Effector CD4-positive, alpha-beta T cell (primary cell): ENCODE results near the gene LNPK.
"Not testable (repeated sequence)": the region's sequence is repeated elsewhere in the genome, so short reads cannot be mapped to it uniquely, and the experiment has no call there.

Experiments
- DNase-seq: peaks from one replicate; pipeline ENCODE4 v3.0.0-alpha.2; 2020

The LNPK gene

GRCh38 chr2:175966839-175967238, 35.2 kb downstream of the LNPK start:
- no peak for DNase-seq

- DNase-seq = no peak
These were observed 36.3 kb downstream of the LNPK start for GRCh38 chr2:175965773-175966172.

DNA sequence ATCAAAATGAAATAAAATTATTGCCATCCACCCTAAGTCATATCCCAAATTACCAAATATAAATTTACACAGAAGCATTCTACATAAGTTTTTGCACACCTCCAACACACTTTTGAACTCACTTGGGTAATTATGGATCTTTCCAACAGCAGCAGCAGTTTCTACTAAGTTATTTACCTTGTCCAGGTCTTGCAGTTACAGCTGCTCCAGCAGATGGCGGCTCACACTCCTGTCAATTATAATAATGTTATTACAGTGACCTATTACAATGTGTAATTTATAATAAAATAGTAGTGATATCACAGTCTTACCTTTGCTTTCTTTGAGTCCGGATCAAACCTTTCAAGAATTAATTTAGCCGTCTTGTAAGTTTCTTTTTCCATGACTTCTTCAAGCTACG, 37.9 kb downstream of the LNPK start:
- no peak for DNase-seq

GRCh38 chr2:175963171-175963570, 38.9 kb downstream of the LNPK start:
- DNase-seq = not testable (repeated sequence)

DNA sequence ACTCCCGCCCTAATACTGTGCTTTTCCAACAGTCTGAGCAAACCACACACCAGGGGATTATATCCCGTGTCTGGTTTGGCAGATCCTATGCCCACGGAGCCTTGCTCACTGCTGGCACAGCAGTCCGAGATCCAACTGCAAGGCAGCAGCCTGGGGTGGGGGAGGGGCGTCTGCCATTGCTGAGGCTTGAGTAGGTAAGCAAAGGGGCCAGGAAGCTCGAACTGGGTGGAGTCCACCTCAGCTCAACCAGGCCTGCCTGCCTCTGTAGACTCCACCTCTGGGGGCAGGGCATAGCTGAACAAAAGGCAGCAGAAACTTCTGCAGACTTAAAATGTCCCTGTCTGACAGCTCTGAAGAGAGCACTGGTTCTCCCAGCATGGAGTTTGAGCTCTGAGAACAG, 44.2 kb downstream of the LNPK start:
- no peak for DNase-seq

GRCh38 chr2:175955136-175955535, 46.9 kb downstream of the LNPK start:
- no peak for DNase-seq

- DNase-seq = no peak
These were observed 51.6 kb downstream of the LNPK start for GRCh38 chr2:175950512-175950911.

GRCh38 chr2:175948191-175948590, 53.9 kb downstream of the LNPK start:
- DNase-seq = no peak

GRCh38 chr2:175947073-175947472, 55.0 kb downstream of the LNPK start:
- no peak for DNase-seq

GRCh38 chr2:175941699-175942098, 60.4 kb downstream of the LNPK start:
- DNase-seq = no peak

DNA sequence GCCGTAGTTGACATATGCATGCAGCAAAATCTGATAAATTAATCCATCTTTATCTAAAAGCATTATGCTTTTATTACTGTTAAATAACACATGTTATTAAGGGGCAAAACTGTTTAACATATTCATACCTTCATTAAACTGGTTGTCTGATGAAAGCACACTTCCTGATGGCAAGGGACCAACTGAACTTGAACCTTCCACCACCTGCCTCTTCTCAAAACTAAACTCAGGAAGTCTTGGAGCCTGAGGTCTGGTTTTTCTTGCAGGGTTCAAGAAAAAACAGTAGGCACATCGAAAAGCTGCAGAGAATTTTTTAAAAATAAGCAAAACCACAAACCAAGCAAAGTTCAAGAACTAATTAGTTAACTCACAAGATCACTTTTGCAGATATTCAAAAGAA, 64.9 kb downstream of the LNPK start:
- DNase-seq = no peak

DNA sequence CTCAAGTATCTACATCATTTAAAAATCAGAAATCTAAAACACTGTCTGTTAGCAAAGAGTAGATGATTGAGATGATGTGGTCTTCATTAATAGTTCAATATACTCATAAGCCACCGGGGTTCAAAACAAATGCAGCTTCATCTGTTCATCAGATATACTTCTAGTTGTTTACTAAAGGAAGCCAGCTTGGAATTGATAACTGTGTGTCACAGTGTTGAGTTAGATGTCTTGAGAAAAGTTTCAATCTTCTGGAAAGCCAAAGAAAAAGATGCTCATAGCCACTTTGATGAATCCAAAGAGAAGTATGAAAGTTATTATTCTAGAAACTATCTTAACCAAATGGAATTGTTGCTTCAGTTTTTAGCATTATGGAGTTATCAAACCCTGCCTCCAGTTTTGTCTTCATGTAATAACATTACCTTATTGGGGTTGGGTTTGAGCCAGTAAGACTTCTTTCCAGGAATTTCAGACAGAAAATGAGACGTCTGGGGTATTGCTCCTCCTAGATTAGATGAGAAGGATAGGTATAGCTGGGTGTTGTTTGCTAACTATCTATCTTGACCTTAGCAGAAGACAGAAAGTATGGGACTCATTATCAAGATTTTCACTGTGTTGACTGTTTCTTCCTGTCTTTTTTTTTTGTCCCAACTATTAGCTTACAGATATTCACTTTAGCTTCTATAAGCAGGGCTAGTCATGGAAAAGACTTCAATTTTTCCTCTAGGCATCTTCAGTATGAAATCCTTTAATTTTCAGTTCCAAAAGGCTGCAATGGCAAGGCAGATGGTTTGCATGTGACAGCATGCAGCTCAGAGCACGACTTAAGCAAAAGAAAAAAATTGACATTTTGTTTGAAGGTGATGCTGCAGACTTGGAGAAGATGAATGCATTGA, 66.5 kb downstream of the LNPK start:
- DNase-seq = no peak

- DNase-seq = no peak
These were observed 69.4 kb downstream of the LNPK start for GRCh38 chr2:175932675-175933074.

GRCh38 chr2:175931805-175932204, 70.3 kb downstream of the LNPK start:
- DNase-seq = no peak

DNA sequence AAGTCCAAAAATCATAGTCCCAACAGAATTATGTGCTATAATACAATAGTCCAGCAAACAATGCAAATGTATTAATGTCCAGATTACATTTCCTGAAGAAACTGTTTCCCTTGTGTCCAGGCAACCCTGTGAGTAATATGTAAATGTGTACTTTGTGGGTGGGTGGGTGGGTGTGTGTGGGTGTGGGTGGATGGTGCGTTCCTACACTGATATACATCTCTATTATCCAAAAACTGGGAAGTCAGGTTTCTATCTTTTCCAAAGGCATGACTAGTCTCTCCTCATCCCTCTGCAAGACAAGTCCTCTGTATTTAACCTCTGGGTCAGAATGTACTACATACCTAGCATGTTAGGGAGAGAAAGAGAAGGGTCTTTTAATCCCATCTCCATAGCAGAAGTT, 71.6 kb downstream of the LNPK start:
- DNase-seq = no peak

GRCh38 chr2:175929850-175930249, 72.2 kb downstream of the LNPK start:
- DNase-seq = no peak

GRCh38 chr2:175926272-175926671, 75.8 kb downstream of the LNPK start:
- no peak for DNase-seq

- DNase-seq = no peak
These were observed 79.9 kb downstream of the LNPK start for GRCh38 chr2:175922160-175922559.

GRCh38 chr2:175918935-175919334, 83.1 kb downstream of the LNPK start:
- no peak for DNase-seq

GRCh38 chr2:175914846-175915245, 87.2 kb downstream of the LNPK start:
- DNase-seq = no peak

GRCh38 chr2:175913849-175914743, 88.0 kb downstream of the LNPK start:
- not testable (repeated sequence) for DNase-seq

- DNase-seq = not testable (repeated sequence)
These were observed 88.8 kb downstream of the LNPK start for GRCh38 chr2:175913267-175913666.

DNA sequence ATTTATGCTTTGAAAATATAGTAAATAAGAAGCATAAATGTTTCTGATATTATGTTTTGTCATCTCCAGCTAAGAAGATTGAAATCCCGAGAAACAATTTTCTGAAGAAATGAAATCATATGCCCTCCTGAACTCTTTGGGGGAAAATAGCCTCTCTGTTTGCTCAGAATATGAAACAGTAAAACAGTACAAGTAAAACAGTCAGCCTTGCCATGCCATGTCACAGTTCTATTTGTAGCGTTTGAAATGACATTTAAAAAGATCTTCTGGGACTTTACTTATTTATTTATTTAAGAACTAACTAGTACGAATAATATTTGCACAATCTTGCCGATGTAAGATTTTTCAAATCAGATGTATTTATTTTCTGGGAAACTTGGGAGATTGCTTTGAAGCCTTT, 98.0 kb downstream of the LNPK start:
- DNase-seq = no peak
